ENCODE measurements around the gene SLC38A9.
A peak's percentile ranks its signal among the peaks of the same experiment; 100 is the strongest.
"Not testable (repeated sequence)": the region's sequence is repeated elsewhere in the genome, so short reads cannot be mapped to it uniquely, and the experiment has no call there.

Gene SLC38A9

DNA sequence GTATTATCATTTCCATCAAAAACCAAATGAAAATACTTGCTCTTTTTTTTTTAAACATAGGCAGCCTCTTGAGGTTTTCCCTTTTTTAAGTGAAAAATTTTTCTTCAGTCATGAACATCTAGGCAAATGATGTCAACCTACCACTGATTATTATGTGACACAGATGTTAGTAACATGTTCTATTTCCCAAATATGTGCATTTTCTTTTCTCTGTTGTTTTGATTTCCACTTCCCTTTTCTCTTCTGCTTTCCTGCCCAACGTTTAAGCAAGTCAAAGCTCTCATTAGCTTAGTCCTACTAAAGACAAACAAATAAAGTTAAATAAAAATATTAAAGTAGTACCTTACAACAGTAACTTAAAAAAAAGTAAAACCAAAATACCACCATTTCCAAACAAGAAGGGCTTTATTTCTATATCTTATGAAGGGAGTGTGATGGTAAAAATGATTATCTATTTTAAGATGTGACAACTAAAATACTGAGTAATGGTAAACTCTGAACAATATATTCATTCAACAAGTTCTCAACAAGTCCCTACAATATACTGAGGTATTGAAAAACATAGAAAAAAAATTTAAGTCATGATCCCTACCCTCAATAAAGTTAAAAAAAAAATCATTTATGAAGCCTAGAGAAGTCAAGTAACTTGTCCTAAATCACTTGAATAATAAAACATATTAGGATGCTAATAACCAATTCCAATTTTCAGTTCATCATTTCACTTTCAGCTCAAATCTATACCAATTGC is 9.4 kb downstream of the SLC38A9 start:
- DNase-seq = peak; percentile 41 to 88 (median 84)

- DNase-seq = no peak
Observed at GRCh38 chr5:55701462-55702103, 10.5 kb downstream of the SLC38A9 start.

DNA sequence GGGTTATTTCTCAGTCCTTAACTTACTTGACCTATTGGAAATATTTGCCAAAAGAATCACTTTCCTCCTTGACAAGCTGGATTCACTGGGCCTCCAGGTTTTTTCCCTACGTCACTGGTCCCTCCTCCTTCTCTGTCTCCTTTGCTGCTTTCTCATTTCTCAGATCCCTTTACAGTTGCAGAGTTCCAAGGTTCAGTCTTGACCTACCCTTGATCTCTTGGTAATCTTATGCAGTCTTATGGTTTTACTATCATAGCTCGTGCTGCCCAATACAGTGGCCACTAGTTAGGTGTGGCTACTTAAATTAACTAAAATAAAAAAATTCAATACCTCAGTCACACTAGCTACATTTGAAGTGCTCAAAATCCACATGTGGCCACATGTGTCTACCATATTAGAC is 11.4 kb downstream of the SLC38A9 start:
- DNase-seq = no peak

GRCh38 chr5:55699041-55699688 is 13.0 kb downstream of the SLC38A9 start:
- no peak for DNase-seq

DNA sequence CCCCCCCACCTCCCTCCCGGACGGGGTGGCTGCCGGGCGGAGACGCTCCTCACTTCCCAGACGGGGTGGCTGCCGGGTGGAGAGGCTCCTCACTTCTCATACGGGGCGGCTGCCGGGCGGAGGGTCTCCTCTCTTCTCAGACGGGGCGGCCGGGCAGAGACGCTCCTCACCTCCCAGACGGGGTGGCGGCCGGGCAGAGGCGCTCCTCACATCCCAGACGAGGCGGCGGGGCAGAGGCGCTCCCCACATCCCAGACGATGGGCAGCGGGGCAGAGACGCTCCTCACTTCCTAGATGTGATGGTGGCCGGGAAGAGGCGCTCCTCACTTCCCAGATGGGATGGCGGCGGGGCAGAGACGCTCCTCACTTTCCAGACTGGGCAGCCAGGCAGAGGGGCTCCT is 15.4 kb downstream of the SLC38A9 start:
- DNase-seq = not testable (repeated sequence)

DNA sequence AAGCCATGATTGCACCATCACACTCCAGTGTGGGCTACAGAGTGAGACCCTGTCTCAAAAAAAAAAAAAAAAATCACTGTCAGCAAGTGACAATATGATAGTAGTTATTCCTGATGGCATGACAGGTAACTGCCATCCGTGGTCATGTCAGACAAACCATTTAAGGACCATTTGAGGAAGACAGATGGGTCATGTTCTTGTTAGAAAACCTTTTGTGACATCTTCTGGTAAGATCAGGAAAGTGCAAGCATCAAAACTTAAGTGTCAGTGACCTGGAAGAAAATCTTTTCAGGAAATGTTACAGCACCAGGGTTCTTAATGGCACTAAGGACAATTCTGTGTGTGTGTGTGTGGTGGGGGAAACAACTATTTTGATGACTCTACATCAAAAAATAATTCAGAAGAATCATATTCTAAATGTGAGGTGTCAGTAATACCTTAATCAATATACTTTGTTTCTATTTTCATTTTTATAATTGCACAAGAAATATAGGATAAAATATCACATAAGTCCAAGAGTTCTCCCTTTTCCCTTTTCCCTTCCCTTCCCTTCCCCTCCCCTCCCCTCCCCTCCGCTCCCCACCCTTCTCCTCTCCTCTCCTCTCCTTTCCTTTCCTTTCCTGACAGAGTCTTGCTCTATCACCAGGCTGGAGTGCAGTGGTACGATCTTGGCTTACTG is 17.8 kb downstream of the SLC38A9 start:
- peak in 1 of 3 donors; percentile 22 for DNase-seq

DNA sequence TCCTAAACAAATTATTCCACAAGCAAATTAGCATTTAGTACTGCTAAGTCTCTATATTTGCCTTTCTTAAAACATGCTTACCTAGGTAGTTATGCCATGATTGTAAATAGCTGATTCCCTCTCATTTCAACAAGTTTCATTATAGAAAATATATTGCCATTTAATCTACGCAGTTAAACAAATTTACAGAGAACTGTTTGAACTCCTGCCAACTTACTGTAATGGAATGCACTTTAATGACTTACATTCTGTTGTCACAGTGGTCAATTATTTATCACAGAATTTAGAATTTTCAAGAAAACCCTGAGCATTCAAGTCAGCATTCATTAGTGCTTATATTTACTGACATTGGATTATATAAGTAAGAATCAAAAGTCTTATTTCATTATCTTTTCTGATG is 19.6 kb downstream of the SLC38A9 start:
- DNase-seq = no peak

DNA sequence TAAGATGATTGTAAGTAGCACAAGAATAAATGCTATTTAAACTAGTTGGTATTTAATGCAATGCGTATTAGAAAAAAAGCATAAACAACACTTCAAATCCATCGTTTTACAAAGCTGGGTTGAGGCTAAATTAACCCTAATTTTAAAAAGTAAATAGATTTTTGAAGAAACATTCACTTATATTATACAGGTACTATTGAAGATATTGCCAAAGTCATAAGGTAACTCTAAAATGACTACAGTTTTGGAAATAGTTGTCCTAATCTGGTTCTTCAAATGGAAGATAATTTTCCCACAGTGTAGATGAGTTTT is 20.1 kb downstream of the SLC38A9 start:
- DNase-seq = no peak

DNA sequence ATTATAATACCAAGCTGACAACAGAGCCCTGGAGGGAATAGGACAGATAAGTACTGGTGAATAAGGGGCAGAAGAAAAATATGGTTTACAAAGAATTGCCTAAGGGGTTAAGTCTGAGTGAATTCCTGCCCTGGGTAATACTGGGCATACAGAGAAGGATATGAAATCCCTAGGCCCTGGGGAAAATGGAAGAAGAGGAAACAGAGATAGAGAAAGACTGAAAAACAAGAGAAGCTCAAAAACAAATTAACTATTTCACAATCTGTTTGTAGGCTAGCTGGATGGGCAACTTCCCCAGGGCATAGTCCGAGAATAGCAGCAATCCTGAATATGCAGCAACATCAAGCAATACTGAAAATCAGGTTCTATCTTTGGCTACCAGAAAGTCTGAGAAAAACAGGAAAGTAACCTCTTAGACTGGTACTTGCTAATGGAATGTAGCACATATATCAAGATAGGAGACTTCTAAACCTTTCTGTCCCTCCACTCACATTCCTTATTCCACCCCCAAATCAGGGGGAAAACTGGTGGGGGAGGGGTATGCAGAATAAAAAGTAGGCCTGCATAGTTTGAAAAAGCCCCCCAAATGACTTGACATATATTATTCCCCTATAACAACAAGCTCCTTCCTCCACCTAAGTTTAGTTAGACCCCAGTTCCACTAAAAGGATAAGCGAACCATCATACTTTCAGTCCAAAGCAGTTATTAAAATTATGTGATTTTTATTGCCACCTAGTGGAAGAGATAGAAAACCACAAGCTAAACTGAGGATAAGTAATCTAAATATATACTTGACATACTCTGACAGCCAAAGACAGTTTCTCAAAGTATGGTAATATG is 20.6 kb downstream of the SLC38A9 start:
- peak; percentile 20 to 69 (median 59) for DNase-seq

DNA sequence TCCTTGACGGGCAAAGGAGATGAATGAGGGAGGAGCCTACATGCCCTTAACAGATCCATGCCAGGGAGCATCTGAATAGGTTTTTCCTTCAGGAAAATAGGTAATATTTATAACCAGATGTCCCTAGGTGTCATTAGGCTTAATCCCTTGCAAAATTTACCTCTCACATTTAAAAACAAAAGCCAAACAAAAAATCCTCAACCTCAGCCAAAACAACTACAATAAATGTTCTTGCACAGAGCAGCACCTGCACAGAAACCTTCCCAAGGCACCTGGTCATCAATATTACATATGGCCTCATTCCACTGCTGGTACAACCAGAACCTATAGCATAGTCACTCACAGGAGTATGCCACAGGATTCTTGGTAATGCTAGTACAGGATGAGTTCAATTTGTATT is 30.1 kb downstream of the SLC38A9 start:
- no peak for DNase-seq

DNA sequence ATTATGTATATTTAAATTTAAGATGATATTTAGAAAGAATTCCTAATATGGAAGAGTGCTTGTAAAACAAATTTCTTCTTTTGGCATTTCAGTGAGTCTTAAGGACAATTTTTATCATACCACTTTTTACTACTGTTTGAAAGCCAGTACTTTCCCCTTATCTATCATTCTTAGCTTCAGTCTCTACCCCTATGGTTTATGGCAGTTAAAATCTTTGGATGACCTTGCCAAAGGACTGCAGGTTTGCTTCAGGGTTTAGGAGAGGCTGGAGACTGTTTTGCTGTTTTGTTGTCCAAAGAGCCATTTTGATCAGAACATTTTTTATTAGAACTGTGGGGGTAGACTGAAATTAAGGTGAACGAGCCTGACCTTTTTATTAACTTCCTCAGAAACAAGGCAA is 30.8 kb downstream of the SLC38A9 start:
- DNase-seq = no peak

DNA sequence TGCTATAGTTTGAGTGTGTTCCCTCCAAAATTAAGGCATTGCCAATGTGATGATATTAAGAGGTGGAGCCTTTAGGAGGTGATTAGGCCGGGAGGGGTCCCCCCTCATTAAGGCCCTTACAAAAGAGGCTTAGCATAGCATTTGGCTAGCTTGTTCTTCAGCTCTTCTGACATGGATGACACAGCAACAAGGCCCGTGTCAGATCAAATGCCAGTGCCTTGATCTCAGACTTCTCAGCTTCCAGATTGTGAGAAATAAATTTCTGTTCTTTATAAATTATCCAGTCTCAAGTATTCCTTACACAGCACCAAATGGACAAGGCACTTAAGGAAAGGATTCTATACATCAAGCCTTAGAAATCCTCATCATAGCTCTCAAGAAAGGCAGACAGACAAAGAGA is 31.8 kb downstream of the SLC38A9 start:
- no peak for DNase-seq

DNA sequence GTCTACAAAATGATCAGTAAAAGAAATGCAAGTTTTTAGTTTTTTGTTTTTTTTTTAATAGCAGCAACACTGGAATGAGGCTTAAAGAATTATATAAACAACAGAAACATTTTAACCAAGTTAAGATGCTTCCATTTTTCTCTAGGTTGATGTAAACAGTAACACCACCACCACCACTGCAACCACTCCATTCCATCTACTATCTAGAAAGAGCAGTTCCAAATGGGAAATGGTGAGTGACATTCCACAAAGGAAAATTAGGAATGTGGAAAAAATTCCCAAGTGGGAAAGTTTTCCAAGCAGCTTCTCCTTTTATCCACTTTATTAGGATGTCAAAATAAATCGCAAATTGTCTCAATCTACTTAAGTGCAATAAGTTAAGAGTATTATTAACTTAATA is 32.6 kb downstream of the SLC38A9 start:
- no peak for DNase-seq

GRCh38 chr5:55675119-55675518 is 37.0 kb downstream of the SLC38A9 start:
- no peak for DNase-seq

DNA sequence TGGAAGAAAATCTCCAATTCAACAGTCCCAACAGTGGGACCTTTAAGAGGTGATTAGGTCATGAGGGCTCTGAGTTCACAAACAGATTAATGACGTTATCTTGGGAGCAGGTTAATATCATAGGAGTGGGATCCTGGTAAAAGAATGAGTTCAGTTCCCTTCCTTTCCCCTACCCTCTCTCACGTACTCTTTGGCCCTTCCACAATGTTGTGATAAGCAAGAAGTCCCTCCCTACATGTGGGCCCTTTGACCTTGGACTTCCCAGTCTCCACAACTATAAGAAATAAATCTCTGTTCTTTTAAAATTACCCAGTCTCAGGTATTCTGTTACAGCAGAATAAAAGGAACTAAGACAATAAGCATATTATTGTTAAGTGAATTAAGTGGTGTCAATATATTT is 37.8 kb downstream of the SLC38A9 start:
- DNase-seq = no peak

DNA sequence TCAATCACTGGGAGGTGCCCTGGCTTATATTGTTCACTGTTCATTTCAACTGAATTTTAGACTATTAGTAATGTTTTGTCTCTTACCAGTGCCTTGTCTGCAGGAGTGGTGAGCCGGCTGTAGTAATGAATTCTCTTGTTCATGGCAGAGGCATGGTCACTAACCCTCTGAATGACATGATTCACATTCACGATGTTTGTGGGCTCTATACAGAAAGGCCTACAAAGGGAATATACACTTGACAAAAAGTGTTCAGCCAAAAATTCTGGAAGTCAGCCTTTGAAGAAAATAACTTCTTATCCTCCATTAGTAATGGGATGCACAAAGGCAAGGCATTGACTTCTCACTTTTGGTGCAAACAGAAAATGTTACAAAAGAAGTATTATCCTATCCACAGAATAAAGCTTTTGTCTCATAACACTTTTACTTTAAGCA is 39.6 kb downstream of the SLC38A9 start:
- no peak for DNase-seq

- no peak for DNase-seq
Observed at GRCh38 chr5:55671975-55672374, 40.1 kb downstream of the SLC38A9 start.

DNA sequence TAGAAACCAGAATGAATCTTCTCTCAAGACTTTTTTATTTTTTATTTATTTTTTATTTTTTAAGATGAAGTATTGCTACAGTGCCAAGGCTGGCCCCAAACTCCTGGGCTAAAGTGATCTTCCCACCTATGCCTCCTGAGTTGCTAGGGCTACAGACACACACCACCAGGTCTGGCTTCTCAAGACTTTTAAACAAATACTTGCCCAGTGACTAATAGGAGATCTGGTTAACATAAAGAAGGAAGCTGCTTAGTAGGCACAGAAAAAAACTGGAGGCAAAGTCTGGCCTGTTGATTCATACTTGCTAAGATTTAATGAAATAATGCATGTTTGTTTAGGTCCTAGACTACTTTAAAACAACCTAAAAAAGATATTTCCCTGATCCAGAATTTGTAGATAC is 43.8 kb downstream of the SLC38A9 start:
- DNase-seq = no peak

DNA sequence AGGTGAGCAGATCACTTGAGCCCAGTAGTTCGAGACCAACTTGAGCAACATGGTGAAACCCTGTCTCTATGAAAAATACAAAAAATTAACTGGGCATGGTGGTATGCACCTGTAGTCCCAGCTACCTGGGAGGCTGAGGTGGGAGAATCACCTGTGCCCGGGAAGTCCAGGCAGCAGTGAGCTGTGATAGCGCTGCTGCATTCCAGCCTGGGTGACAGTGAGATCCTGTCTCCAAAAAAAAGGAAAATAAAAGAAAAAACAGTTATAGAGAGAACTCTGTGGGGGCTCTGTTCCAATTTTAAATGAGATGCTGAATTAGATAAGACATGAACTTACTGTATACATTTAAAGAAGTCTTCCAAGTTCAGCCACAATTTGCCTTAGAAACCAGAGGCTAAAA is 44.2 kb downstream of the SLC38A9 start:
- no peak for DNase-seq

DNA sequence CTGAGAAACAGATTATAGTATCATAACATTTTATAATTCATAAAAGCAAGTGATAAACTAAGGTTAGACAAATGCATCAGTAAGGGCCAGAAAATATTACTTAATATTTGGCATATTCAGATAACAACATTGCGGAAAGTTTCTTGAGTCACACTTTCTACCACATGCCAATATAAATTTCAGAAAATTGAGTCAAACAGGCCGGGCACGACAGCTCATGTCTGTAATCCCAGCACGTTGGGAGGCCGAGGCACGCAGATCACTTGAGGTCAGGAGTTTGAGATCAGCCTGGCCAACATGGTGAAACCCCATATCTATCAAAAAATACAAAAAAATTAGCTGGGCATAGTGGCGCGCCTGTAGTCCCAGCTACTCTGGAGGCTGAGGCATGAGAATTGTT is 47.1 kb downstream of the SLC38A9 start:
- peak in 1 of 3 donors; percentile 4 for DNase-seq

- DNase-seq = no peak
Observed at GRCh38 chr5:55657443-55657842, 54.7 kb downstream of the SLC38A9 start.

- no peak for DNase-seq
Observed at GRCh38 chr5:55650386-55650785, 61.7 kb downstream of the SLC38A9 start.

DNA sequence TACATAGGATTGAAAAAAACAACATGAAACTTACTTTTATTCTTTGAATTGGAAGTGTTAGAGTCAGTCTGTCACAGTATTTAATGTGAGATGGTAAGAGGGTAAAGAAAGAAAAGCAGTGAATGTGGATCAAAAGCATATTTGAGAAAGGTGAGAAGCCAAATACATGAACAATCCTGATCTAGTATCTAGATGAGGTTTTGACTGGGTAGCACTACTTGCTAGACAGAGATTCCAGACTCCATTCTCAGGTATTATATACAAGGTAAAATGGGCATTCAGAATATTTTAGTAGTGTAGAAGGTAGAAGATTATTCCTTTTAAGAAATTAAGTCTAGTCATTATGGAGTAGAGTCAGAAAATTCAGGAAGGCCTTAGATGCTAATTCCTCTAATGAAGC is 62.2 kb downstream of the SLC38A9 start:
- DNase-seq = no peak
